HG02571 (cell line): Measurements from ENCODE around the gene PPP2R3B.

ENCODE experiments used
- ATAC-seq: cut with Tn5 transposase; IDR thresholded peaks from one replicate; pipeline ENCODE4 v1.9.1; 2021; ENCODE audit warnings: mild to moderate bottlenecking, moderate library complexity; ENCODE audit not compliant: unreplicated experiment

The PPP2R3B gene

DNA sequence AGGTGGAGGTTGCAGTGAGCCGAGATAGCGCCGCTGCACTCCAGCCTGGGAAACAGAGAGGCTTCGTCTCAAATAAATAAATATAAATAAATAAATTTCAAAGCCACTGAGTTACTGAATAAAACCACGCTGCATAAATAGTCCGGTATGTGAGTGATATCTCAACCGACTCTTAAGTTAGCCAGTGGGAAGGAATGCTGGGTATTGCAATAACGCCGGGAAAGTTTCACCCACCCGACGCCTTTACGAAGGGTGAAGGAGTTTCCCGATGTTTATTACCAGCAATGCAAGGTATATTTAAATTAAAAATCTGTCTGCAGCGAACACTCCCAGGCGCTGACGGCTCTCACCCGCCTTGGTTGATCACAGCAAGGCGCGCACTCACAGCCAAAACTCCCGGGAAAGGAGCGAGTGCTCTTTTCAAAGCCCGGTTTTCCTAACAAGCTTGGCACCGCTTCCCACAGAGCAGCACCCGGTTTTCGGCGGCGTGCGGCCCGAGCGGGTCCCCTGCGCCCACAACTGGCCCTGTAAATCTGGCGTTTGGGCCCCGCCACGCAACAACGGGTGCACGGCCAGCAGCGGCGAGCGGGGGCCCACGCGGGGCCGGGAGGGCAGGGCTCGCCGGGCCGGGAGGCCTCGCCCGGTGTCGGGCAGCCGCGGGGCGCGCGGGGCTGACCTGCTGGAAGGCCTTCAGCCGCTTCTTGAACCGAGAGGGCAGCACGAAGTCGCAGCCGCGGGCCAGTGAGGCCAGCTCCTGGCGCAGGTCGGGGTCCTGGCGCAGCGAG lies 13.7 kb downstream of the PPP2R3B start:
- no peak for ATAC-seq

- ATAC-seq = no peak
Observed at GRCh38 chrX:371907-372306, 14.8 kb downstream of the PPP2R3B start.

- ATAC-seq = no peak
Observed at GRCh38 chrX:370963-371745, 15.6 kb downstream of the PPP2R3B start.

GRCh38 chrX:370244-370962 lies 16.3 kb downstream of the PPP2R3B start:
- no peak for ATAC-seq

DNA sequence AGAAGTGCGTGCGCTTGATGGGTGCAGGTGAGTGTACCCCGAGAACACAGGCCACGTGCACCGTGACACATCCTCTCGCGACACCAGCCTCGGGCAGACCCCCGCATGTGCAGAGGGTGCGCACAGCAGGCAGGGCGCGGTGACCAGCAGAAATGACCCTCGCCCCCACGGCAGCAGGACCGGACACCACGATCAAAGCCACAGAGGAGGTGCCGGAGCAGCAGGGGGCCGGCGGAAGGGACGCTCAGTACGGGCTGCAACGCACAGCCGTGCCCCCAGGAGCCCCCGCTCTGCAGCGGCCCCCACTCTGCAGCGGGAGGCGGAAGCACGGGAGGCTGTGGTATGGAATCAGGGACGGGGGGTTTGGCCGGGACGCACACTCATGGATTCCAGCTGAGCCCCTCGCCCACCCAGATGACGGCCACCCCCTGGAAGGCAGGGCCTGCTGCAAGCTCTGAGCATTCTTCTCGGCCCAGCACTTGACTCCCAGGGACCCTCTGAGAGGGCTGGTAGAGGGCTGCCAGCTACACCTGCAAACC lies 17.1 kb downstream of the PPP2R3B start:
- ATAC-seq = no peak

DNA sequence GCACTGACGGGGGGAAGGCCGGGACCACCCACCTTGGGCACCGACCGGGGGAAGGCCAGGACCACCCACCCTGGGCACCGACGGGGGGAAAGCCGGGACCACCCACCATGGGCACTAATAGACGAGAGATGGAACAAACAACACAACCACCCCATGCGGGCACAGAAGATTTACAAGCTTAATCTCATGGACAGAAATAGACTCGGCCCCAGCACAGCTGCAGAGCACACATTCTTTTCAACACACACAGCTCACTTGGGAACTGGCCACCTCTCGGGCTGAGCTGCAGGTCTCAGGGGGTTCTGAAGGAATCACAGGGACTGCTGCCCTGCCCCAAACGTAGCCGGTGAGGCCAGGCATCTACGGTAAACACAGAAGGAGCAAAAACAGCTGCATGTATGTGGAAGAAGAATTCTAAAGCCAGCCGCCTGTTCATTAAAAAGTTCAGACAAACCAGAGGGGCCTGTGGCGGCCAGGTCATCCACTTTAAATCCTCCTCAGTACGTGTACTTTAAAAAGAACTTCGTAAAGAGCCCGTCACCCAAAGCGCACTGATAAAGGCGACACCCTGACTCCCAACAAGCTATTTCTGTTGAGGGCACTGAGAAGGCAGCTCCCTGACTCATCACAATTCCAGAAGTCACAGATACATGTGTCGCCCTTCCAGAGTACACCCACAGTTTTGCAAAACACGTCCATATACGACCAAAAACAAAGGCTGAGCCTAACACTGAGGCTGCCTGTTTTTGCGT lies 17.7 kb downstream of the PPP2R3B start:
- ATAC-seq = no peak

GRCh38 chrX:367866-368265 lies 18.8 kb downstream of the PPP2R3B start:
- ATAC-seq = no peak

- no peak for ATAC-seq
Observed at GRCh38 chrX:367349-367748, 19.4 kb downstream of the PPP2R3B start.

DNA sequence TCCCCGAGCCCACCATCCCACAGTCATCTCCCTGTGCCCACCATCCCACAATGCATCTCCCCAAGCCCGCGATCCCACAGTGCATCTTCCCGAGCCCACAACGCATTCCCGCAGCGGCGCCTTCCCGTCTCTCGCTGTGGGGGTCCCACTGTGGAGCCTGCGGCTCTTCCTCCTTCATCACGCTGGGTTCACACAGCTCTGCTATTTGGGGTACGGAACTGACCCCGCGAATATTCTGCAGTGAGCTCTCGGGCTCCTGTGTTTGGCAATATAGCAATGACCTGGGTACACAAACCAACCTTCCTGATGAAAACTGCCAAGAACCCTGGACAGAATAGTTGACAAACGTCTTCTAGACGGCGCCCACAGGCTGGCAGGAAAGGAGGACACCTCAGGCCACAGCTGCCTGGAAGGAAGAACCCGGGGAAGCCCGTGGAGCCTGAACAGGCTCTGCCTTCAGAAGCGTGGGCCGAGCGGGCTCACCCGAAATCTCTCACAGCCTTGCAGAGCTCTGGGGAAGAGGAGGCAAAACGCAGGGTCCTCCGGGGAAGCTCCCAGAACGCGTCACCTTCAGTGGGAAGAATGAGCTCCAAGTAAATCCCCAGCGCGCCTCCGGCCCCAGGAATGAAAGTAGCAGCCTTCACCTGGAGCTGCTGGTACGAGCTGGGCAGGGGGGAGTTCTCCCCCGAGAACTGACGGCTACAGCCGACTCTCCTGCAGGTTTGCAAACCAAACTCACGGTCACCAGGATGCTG lies 22.9 kb downstream of the PPP2R3B start:
- ATAC-seq = no peak

DNA sequence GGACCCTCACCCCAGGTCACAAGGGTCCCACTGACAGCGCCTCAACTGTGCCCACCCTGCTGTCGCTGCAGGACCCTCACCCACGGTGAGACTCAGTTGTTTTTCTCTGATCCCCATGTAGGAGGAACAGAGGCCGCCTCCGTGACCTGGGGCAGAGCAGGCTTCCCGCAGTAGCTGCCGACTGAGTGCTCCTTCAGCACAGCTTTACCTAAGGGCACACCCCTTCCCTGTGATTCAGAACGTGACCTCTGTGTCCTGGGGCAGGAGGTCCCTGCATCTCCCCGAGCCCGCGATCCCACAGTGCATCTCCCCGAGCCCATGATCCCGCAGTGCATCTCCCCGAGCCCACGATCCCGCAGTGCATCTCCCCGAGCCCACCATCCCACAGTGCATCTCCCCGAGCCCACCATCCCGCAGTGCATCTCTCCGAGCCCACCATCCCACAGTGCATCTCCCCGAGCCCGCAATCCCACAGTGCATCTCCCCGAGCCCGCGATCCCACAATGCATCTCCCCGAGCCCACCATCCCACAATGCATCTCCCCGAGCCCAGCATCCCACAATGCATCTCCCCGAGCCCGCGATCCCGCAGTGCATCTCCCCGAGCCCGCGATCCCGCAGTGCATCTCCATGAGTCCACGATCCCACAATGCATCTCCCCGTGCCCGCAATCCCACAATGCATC lies 23.6 kb downstream of the PPP2R3B start:
- ATAC-seq = no peak

GRCh38 chrX:362351-362750 lies 24.4 kb downstream of the PPP2R3B start:
- no peak for ATAC-seq

DNA sequence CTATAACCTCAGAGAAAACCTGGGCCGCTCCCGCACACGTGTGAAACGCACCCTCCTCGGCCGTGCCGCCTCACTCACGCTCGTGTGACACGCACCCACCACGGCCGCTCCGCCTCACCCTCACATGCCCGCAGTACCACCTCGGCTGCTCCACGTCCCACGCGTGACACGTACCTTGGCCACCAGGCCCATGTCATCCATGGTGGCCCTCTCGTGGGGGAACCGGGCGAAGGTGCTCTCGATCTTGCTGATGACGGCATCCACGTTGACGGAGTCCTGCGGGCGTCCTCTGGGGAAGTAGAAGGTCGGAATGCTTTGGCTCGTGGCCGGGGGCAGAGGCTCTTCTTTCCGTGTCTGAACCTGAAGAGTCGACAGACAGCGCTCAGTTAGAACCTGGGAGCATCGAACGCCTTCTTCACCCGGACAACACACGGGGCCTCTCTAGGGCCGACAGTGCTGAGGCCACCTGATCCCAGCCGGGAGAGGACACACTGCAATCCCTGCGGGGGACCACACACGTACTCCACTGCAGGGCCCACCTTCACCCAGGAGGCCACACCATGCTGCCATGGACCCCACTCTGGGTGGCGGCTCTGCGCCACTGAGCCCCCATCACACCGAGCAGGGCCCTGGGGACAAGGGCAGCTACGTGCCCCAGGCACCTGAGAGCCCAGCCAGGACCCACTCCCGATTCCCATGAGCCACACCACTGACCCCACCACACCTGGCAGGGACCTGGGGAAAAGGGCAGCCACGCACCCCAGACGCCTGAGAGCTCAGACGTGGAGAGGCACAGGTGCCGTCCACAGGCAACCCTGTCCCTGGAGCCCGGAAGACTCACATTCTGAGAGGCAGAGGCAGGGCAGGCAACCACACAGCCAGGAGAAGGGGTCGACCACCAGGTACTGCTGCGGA lies 25.2 kb downstream of the PPP2R3B start:
- ATAC-seq = no peak

DNA sequence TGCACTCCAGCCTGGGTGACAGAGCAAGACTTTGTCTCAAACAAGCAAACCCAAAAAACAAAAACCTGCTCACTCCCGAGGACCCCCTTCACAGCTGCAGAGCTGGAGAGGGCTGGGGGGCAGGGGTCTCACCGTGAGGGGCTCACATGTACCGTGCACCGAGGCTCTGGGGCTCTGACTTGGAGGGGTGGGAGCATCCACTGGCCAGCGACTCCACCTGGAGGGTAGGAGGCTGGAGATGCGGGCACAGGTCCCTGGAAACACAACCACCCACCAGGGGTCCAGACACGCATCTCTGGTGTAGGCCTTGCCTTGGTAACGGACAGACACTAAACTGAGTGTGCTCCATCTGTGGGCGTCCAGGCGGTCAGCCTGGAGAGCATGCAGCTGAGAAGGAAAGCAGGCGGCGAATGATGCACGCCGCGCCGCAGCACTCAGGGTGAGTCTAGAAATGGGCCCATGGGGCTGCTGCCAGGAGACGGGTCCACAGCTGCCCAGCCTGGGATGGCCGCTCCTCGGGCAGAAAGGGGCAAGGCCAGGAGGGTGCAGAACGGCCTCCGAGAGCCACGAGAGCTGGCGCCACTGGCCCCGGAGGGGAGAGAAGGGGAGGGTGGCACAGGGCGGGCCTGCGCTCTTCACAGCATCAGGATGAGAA lies 26.1 kb downstream of the PPP2R3B start:
- no peak for ATAC-seq

GRCh38 chrX:358651-359143 lies 28.0 kb downstream of the PPP2R3B start:
- ATAC-seq = no peak

DNA sequence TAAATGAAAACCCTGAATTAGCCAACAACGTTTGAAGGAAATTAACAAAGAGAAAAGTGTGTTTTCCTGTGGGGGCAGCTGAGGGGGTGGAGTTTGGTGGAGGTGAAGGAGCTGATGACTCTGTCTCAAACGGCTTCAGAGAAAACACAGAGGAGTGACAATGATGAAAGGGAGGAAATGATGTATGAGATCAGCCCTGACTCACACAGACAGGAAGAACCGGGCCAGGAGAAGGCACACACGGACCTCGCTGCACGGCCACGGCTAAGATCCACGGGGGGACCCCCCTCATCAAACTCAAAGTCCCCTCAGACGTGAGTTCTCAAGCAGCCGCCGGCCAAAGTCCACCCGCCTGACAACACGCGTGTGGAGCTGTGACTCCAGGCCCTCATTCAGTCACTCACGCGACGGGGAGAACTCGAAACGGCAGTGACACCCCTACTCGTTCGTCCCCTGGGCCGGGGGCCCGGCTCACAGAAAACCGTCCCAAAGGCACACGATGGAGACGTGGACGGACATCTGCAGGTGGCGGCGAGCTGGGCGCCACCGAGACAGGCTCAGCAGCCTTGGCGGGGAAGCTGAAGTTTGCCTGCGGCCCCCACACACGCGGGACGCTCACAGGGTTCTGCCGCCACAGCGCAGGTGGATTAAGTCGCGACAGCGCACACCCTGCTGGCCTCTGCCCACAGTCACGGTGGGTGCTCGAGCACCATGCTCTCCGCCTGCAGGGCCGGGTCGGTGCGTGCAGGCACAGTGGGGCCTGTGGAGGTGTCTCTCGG lies 28.8 kb downstream of the PPP2R3B start:
- ATAC-seq = no peak

DNA sequence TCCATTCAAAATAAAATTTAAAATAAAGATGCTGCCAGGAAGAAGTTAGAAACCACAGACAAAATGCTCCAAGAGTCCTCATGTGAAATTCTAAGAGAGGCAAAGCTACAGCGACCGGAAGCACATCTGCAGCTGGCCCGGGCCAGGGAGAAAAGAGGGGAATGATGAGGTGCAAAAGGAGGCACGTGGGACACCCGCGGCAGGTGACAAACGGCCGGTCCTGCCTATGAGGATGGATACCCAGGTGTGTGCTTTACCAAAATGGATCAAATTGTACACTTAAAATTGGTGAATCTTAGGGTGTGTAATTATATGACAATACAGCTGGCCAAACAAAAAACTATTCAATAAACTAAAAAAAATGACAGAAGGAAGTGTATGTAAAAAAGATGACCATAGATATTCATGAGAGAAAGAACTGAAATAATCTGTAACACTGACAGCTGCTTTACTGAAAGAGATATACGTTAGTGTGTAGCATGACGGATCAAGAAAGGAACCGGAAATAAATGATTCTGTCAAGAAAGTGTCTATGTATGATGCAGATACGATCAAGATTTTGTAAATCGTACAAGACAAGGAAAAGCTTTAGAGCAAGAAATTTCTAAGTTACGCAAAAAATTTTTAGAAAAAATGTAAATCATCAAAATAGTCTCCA lies 29.5 kb downstream of the PPP2R3B start:
- no peak for ATAC-seq
